IPS-NIHi7 (cell line): ENCODE data around the gene MIS18A.

Source experiments
- DNase-seq: peaks from one replicate; pipeline ENCODE4 v3.0.0; 2012; ENCODE audit warnings: mixed read lengths; ENCODE audit errors: extremely low spot score

MIS18A gene

GRCh38 chr21:32253215-32253641, 25.6 kb downstream of the MIS18A start:
- DNase-seq: no peak

- DNase-seq: no peak
These were observed 26.7 kb downstream of the MIS18A start for GRCh38 chr21:32252136-32252535.

GRCh38 chr21:32249511-32250280, 29.2 kb downstream of the MIS18A start:
- DNase-seq: no peak

- no peak for DNase-seq
These were observed 30.0 kb downstream of the MIS18A start for GRCh38 chr21:32248571-32249461.

GRCh38 chr21:32246571-32247140, 32.2 kb downstream of the MIS18A start:
- DNase-seq: no peak

- no peak for DNase-seq
These were observed 32.9 kb downstream of the MIS18A start for GRCh38 chr21:32245971-32246370.

- DNase-seq: no peak
These were observed 37.8 kb downstream of the MIS18A start for GRCh38 chr21:32240851-32241687.

- no peak for DNase-seq
These were observed 39.3 kb downstream of the MIS18A start for GRCh38 chr21:32239551-32239950.

GRCh38 chr21:32238063-32238462, 40.8 kb downstream of the MIS18A start:
- DNase-seq: no peak

GRCh38 chr21:32237021-32237420, 41.8 kb downstream of the MIS18A start:
- DNase-seq: no peak

- DNase-seq: no peak
These were observed 45.0 kb downstream of the MIS18A start for GRCh38 chr21:32233722-32234301.

GRCh38 chr21:32233055-32233546, 45.7 kb downstream of the MIS18A start:
- no peak for DNase-seq

- DNase-seq: no peak
These were observed 52.4 kb downstream of the MIS18A start for GRCh38 chr21:32226444-32226843.
